Endothelial cell of umbilical vein (primary cell): Measurements from ENCODE around the gene CA4. TPM values are rescaled to one million over a fixed set of nuclear protein-coding genes. Genes with fewer than 3 reads are reported as not detected.

Experiments
- BruUV-seq: library from RNA; stranded (reverse); fragments of 400-500 nt; replicated peaks from 2 replicates; lab custom pipeline; 2021; lab: Mats Ljungman, UMichigan
- CTCF ChIA-PET: fragments of 300-600, 350-600 bp; sonication (Branson Sonifier 250); formaldehyde crosslinking; loops from one replicate; lab custom pipeline; 2021; ENCODE audit warnings: antibody characterized with exemption, inconsistent platforms; lab: Charles Lee
- POLR2A ChIA-PET: fragments of 300-600, 350-600 bp; sonication (Branson Sonifier 250); formaldehyde crosslinking; loops from one replicate; lab custom pipeline; 2021; ENCODE audit warnings: antibody characterized with exemption, inconsistent platforms; lab: Charles Lee
- DNase-seq: peaks from one replicate; pipeline ENCODE4 v3.0.0-alpha.2; 2011; ENCODE audit warnings: low read depth, low spot score
- FAIRE-seq: peaks from 2 replicates; lab custom pipeline; 2011; peaks lifted over from hg19 to GRCh38; lab: Jason Lieb, UNC
- H2AFZ ChIP-seq: 2 replicates; pipeline ENCODE4 v1.6.0; 2012; ENCODE audit warnings: low read depth, low read length, control low read depth, inconsistent platforms
- H3K27ac ChIP-seq: 2 replicates; pipeline ENCODE4 v1.5.1; 2011; ENCODE audit warnings: low read depth, mild to moderate bottlenecking, control low read depth, low read length, moderate library complexity; ENCODE audit not compliant: insufficient read depth
- H3K27me3 ChIP-seq, 2 experiments: 2 replicates each; pipeline versions ENCODE4 v1.6.0 to v1.6.1; 2011; ENCODE audit warnings: low read length in 2 of 2, mixed read lengths in 1 of 2; ENCODE audit not compliant: control insufficient read depth in 2 of 2, insufficient read depth in 2 of 2
- H3K36me3 ChIP-seq, 2 experiments: 2 replicates in 1 of 2; 3 replicates in 1 of 2; pipeline ENCODE4 v1.5.1; 2011; ENCODE audit warnings: low read length in 2 of 2, mild to moderate bottlenecking in 1 of 2, moderate library complexity in 1 of 2; ENCODE audit not compliant: control insufficient read depth in 2 of 2, insufficient read depth in 2 of 2; ENCODE audit errors: extremely low read depth in 1 of 2
- H3K4me1 ChIP-seq: 3 replicates; pipeline ENCODE4 v1.5.1; 2011; ENCODE audit warnings: mild to moderate bottlenecking, low read length; ENCODE audit not compliant: control insufficient read depth, insufficient read depth; ENCODE audit errors: extremely low read depth
- H3K4me2 ChIP-seq: 2 replicates; pipeline ENCODE4 v1.6.1; 2011; ENCODE audit warnings: low read length, control low read depth, mixed read lengths; ENCODE audit not compliant: insufficient read depth
- H3K4me3 ChIP-seq, 3 experiments: fragments of 200-600 bp in 1 of 3; sonication (generic), shearing (Covaris generic) in 1 of 3; replicated peaks in 1 of 3; 2 replicates each; pipeline ENCODE4 v1.5.1; 2011 to 2016; ENCODE audit warnings: control low read depth in 3 of 3, low read length in 3 of 3, mild to moderate bottlenecking in 2 of 3, inconsistent platforms in 1 of 3, low read depth in 1 of 3, moderate library complexity in 1 of 3; ENCODE audit not compliant: insufficient read depth in 1 of 3
- H3K79me2 ChIP-seq: 2 replicates; pipeline ENCODE4 v1.6.0; 2012; ENCODE audit warnings: low read length, inconsistent platforms; ENCODE audit not compliant: control insufficient read depth, insufficient read depth
- H3K9ac ChIP-seq: replicated peaks from 2 replicates; pipeline ENCODE3; 2011; ENCODE audit warnings: low read length, control low read depth; ENCODE audit not compliant: insufficient read depth; ENCODE audit errors: extremely low read depth
- H3K9me1 ChIP-seq: replicated peaks from 3 replicates; pipeline ENCODE4 v1.6.0; 2011; ENCODE audit warnings: mild to moderate bottlenecking, low read length; ENCODE audit not compliant: control insufficient read depth, insufficient read depth; ENCODE audit errors: extremely low read depth
- H3K9me3 ChIP-seq: replicated peaks from 2 replicates; pipeline ENCODE4 v1.5.1; 2012; ENCODE audit warnings: low read length, inconsistent platforms; ENCODE audit not compliant: control insufficient read depth, insufficient read depth
- H4K20me1 ChIP-seq: replicated peaks from 2 replicates; pipeline ENCODE3; 2011; ENCODE audit warnings: mild to moderate bottlenecking, low read length; ENCODE audit not compliant: control insufficient read depth, insufficient read depth; ENCODE audit errors: extremely low read depth
- CTCF ChIP-seq, 2 donors: IDR thresholded peaks; 1 replicate in 1 of 2; 2 replicates in 1 of 2; pipeline ENCODE4 v1.5.1; 2011; ENCODE audit warnings: low read length in 2 of 2, mild to moderate bottlenecking in 2 of 2, moderate library complexity in 2 of 2, control low read depth in 1 of 2, inconsistent platforms in 1 of 2, low read depth in 1 of 2; ENCODE audit not compliant: insufficient read depth in 1 of 2; ENCODE audit errors: extremely low read depth in 1 of 2
- EZH2 ChIP-seq: IDR thresholded peaks from 2 replicates; pipeline ENCODE4 v1.6.1; 2012; ENCODE audit warnings: borderline replicate concordance, low read depth, mild to moderate bottlenecking, moderate library complexity, low read length, inconsistent platforms; ENCODE audit not compliant: severe bottlenecking
- FOS ChIP-seq: IDR thresholded peaks from 2 replicates; pipeline ENCODE4 v1.6.1; 2011; ENCODE audit warnings: mild to moderate bottlenecking, low read length, moderate library complexity, borderline replicate concordance; ENCODE audit not compliant: insufficient read depth
- GATA2 ChIP-seq: IDR thresholded peaks from 2 replicates; pipeline ENCODE4 v1.7.0; 2011; ENCODE audit warnings: low read depth, mild to moderate bottlenecking, moderate library complexity, mixed read lengths, low read length; ENCODE audit not compliant: insufficient read length, insufficient read depth
- JUN ChIP-seq: IDR thresholded peaks from 2 replicates; pipeline ENCODE4 v1.6.1; 2011; ENCODE audit warnings: borderline replicate concordance, low read depth; ENCODE audit not compliant: insufficient read length, insufficient read depth
- MAX ChIP-seq: IDR thresholded peaks from 2 replicates; pipeline ENCODE4 v1.6.1; 2011; ENCODE audit not compliant: insufficient read depth, insufficient read length
- MYC ChIP-seq: IDR thresholded peaks from one replicate; pipeline ENCODE4 v1.6.1; 2011; ENCODE audit warnings: mild to moderate bottlenecking, low read depth, low read length
- POLR2A ChIP-seq: IDR thresholded peaks from 2 replicates; pipeline ENCODE4 v1.6.1; 2012; ENCODE audit warnings: low read depth, mild to moderate bottlenecking, control low read depth, low read length
- POLR2AphosphoS5 ChIP-seq: IDR thresholded peaks from 2 replicates; pipeline ENCODE4 v1.6.1; 2012; ENCODE audit warnings: low read depth, mild to moderate bottlenecking, control low read depth, low read length, moderate library complexity; ENCODE audit not compliant: insufficient read depth
- dilution Hi-C: fragments of 300-500 bp; cut with MboI; formaldehyde crosslinking; loops from one replicate; pipeline ENCODE4 v1.15.0; 2019; ENCODE audit warnings: low sequenced_read_pairs; ENCODE audit not compliant: extremely low pct_ligation_motif_present
- intact Hi-C: fragments of 100-400 bp; cut with micrococcal nuclease; formaldehyde crosslinking; loops from one replicate; pipeline ENCODE4 v1.10.0; 2022
- polyA plus RNA-seq, 4 experiments: library from polyadenylated mRNA; depleted of rRNA in 3 of 4; stranded (reverse) in 3 of 4; unstranded in 1 of 4; fragments of >200 nt; gene quantifications; 2 replicates each; pipeline versions ENCODE4 v1.2.1 to v1.2.3, GENCODE V29; 2011 to 2012; ENCODE audit warnings: missing spikeins in 1 of 4
- total RNA-seq: library from RNA; stranded (reverse); gene quantifications from 2 replicates; pipeline ENCODE4 v1.2.3, GENCODE V29; 2021

The CA4 gene
- total and polyA plus RNA-seq, 2 donors (not counting 3 experiments of a cell fraction or from before 2014, with no cell fraction given): 0.17 to 0.29 TPM

GRCh38 chr17:60137731-60138130, 12.0 kb upstream of the CA4 start:
- POLR2A ChIA-PET: no interaction called here
- no peak for FAIRE-seq
- H3K27me3 ChIP-seq: peaks cover 39 to 40% of the 10 kb centered on the region in 2 experiments

More at GRCh38 chr17:60137731-60138130, 12.0 kb upstream of the CA4 start:
- Histone ChIP-seq H3K79me2 (peaks cover 2% of the 10 kb centered on the region), H2AFZ (no peak overlapping the region), H3K4me3 (no peak overlapping the region), H3K9me1 (no peaks in the 10 kb centered on the region), H4K20me1 (no peaks in the 10 kb centered on the region), H3K9me3 (no peaks in the 10 kb centered on the region), H3K4me2 (no peak overlapping the region), H3K9ac (no peak overlapping the region), H3K27ac (no peak overlapping the region), H3K36me3 (peaks cover 0 to 2% of the 10 kb centered on the region in 2 experiments), H3K4me1 (peaks cover 14% of the 10 kb centered on the region)
- no TSS peak for BruUV-seq
- dilution Hi-C loops (no loop called here), intact Hi-C loops (no loop called here)
- CTCF ChIA-PET: interaction anchor here (1.1 kb wide), 1 partner anchor 13 kb away, joined by 3 read pairs; no protein-coding TSS in a partner anchor
- no peak for DNase-seq
- TF ChIP-seq POLR2A (no peak), POLR2AphosphoS5 (no peak), GATA2 (no peak), CTCF (IDR thresholded peaks at IDR 0.05; ENCODE audit: extremely low read depth in 1 of 2, insufficient read depth in 1 of 2, low read depth in 1 of 2, low read length in 2 of 2) (no peak), FOS (no peak), EZH2 (no peak), MAX (no peak), MYC (no peak), JUN (no peak)
